Transverse colon (tissue), 4 donors: ENCODE results near the gene TP53TG5.

Source experiments
- CTCF ChIP-seq, 5 experiments: fragments of 200-600 bp in 3 of 5; fragments of 450-650 bp in 2 of 5; sonication (generic) in 3 of 5; IDR thresholded peaks; 1 replicate in 2 of 5; 2 replicates in 3 of 5; pipeline ENCODE4 v1.5.1; 2016 to 2017; ENCODE audit warnings: antibody characterized with exemption in 5 of 5, inconsistent platforms in 3 of 5, mild to moderate bottlenecking in 2 of 5, moderate library complexity in 1 of 5
- POLR2A ChIP-seq: fragments of 450-650 bp; IDR thresholded peaks from one replicate; pipeline ENCODE4 v1.6.1; 2016; ENCODE audit warnings: antibody characterized with exemption, mild to moderate bottlenecking, moderate library complexity
- POLR2AphosphoS5 ChIP-seq, 3 donors: sonication (generic); formaldehyde crosslinking; IDR thresholded peaks; one replicate each; pipeline ENCODE4 v1.6.1; 2016; ENCODE audit warnings: antibody characterized with exemption in 3 of 3

DNA sequence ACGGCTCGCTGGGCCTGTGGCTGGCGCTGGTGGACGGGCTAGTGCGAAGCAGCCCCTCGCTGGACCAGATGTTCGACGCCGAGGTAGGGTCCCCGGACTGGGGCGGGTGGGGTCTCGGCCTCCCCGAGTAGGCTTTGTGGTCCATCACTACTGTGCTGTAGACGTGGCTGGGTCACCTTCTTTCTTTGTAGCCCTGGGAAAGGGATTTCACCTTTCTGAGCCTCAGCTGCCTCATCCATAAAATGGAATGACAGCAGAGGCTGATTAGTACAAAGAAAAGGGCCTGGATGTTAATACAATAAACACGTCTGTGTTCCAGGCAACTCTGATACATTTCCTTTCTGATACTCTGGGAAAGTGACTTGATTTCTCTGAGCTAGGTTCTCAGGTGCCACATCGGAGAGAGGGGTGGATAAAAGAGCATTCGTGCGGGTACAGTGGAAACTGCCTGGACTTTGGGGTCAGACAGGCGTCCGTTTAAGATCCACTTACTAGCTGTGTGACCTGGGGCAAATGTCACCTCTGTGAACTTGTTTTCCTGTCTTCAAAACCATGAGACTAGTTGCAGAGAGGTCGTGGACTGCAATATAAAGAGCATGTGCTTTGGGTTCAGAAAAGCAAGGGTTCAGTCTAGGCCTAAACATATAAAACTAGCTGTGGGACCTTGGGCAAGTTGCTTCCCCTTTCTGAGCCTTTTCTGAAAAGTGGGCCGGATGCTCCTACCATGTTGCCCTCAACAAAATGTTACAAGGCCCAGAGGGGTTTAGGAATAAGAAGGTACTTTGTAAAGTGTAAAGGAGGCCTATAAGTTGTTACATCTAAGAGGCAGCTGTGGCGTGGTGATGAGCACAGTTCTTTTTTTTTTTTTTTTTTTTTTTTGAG, 14.3 kb downstream of the TP53TG5 start:
- TF ChIP-seq CTCF (IDR thresholded peaks at IDR 0.05), result no peak
- no peak for TF ChIP-seq POLR2A
- no peak for TF ChIP-seq POLR2AphosphoS5 (IDR thresholded peaks at IDR 0.05)
